ENCODE results near the gene ODAD3.

- no peak for TF ChIP-seq EZH2 (IDR thresholded peaks at IDR 0.05)
- TF ChIP-seq POLR2AphosphoS5 (IDR thresholded peaks at IDR 0.05; ENCODE audit: borderline replicate concordance, low read depth, low read length), result no peak
Observed at GRCh38 chr19:11480715-11481533, 46.0 kb upstream of the ODAD3 start, which contains the start of gene ELAVL3.
